Common myeloid progenitor, CD34-positive (primary cell): ENCODE results near the gene MYPN.
A peak's percentile ranks its signal among the peaks of the same experiment; 100 is the strongest.

Experiments
- CTCF ChIA-PET: fragments of 350-600 bp; sonication (Branson Sonifier 250); formaldehyde crosslinking; loops from one replicate; lab custom pipeline; 2021; ENCODE audit warnings: antibody characterized with exemption; lab: Charles Lee
- POLR2A ChIA-PET: fragments of 350-600 bp; sonication (Branson Sonifier 250); formaldehyde crosslinking; loops from one replicate; lab custom pipeline; 2021; ENCODE audit warnings: antibody characterized with exemption; lab: Charles Lee
- DNase-seq, 3 donors: peaks; one replicate each; pipeline versions ENCODE4 v3.0.0 to v3.0.0-alpha.2; 2013
- H3K27ac ChIP-seq, 2 experiments: 1 replicate in 1 of 2; 2 replicates in 1 of 2; pipeline ENCODE4 v1.7.0; 2013; ENCODE audit warnings: inconsistent platforms in 2 of 2, low read length in 2 of 2, mild to moderate bottlenecking in 2 of 2, low read depth in 1 of 2, moderate library complexity in 1 of 2; ENCODE audit not compliant: severe bottlenecking in 2 of 2, insufficient read depth in 1 of 2, poor library complexity in 1 of 2
- H3K27me3 ChIP-seq, 5 experiments: replicated peaks in 2 of 5; 1 replicate in 3 of 5; 2 replicates in 2 of 5; pipeline versions ENCODE4 v1.6.1 to v1.7.0; 2013; ENCODE audit warnings: low read length in 4 of 5, mild to moderate bottlenecking in 2 of 5, moderate library complexity in 2 of 5, inconsistent platforms in 1 of 5; ENCODE audit not compliant: insufficient read depth in 5 of 5, control insufficient read depth in 4 of 5
- H3K36me3 ChIP-seq, 4 experiments: 1 replicate in 2 of 4; 2 replicates in 2 of 4; pipeline versions ENCODE4 v1.6.1 to v1.7.0; 2013; ENCODE audit warnings: low read length in 3 of 4, control low read depth in 1 of 4, mild to moderate bottlenecking in 1 of 4; ENCODE audit not compliant: control insufficient read depth in 4 of 4, insufficient read depth in 4 of 4
- H3K4me1 ChIP-seq, 4 experiments: 1 replicate in 3 of 4; 2 replicates in 1 of 4; pipeline versions ENCODE4 v1.6.1 to v1.7.1; 2013; ENCODE audit warnings: low read length in 3 of 4, mild to moderate bottlenecking in 3 of 4, control low read depth in 1 of 4, inconsistent platforms in 1 of 4, moderate library complexity in 1 of 4; ENCODE audit not compliant: control insufficient read depth in 4 of 4, insufficient read depth in 4 of 4; ENCODE audit errors: control extremely low read depth in 1 of 4
- H3K4me3 ChIP-seq, 7 experiments: 1 replicate in 4 of 7; 2 replicates in 3 of 7; pipeline versions ENCODE4 v1.5.1 to v1.7.0; 2013; ENCODE audit warnings: mild to moderate bottlenecking in 7 of 7, low read length in 6 of 7, moderate library complexity in 6 of 7, inconsistent platforms in 2 of 7, low read depth in 2 of 7, control low read depth in 1 of 7; ENCODE audit not compliant: insufficient read depth in 4 of 7, control insufficient read depth in 1 of 7; ENCODE audit errors: extremely low read depth in 1 of 7
- H3K9me3 ChIP-seq, 5 experiments: 1 replicate in 4 of 5; 2 replicates in 1 of 5; pipeline versions ENCODE4 v1.6.1 to v1.7.1; 2013; ENCODE audit warnings: low read length in 4 of 5, mild to moderate bottlenecking in 2 of 5, inconsistent platforms in 1 of 5, low read depth in 1 of 5, moderate library complexity in 1 of 5; ENCODE audit not compliant: control insufficient read depth in 4 of 5, insufficient read depth in 2 of 5; ENCODE audit errors: control extremely low read depth in 1 of 5
- WGBS: methylation state at CpG from one replicate; pipeline ENCODE4 v1.1.5; 2013; ENCODE audit not compliant: insufficient coverage; 5-methylcytosine and 5-hydroxymethylcytosine counted together

Gene MYPN

DNA sequence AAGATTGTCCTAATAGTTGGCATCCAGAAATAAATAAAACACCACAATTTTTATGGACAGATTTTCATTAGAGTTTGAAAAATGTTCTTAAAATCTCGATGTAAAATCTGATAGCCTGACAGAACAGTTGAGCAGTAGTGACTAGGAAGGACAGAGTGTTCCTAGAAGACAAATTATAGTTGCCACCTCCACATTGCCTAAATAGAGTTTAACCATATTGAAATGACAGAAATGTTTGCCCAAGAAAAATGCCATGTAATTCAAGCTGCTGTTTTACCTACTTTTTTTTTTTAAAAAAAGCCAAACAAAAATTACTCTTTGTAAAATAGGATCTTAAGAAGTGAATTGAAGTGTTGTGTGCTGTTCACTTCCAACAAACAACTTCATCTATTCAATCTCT lies 25.3 kb upstream of the MYPN start:
- H3K4me3 ChIP-seq: no peak overlapping the region
- H3K36me3 ChIP-seq: no peaks in the 10 kb centered on the region
- DNase-seq: no peak
- no peak overlapping the region for H3K27ac ChIP-seq
- ChIA-PET CTCF (interaction anchor here (0.6 to 1.7 kb wide), 3 partner anchors 72 to 305 kb away, joined by 3 read pairs; no protein-coding TSS in a partner anchor), POLR2A (no interaction called here)
- peaks cover 0 to 18% (median 3%) of the 10 kb centered on the region in 4 experiments for H3K4me1 ChIP-seq
- no CpG with 5 or more reads among the region's 1 CpG for WGBS
- no peaks in the 10 kb centered on the region for H3K27me3 ChIP-seq
- no peaks in the 10 kb centered on the region for H3K9me3 ChIP-seq

DNA sequence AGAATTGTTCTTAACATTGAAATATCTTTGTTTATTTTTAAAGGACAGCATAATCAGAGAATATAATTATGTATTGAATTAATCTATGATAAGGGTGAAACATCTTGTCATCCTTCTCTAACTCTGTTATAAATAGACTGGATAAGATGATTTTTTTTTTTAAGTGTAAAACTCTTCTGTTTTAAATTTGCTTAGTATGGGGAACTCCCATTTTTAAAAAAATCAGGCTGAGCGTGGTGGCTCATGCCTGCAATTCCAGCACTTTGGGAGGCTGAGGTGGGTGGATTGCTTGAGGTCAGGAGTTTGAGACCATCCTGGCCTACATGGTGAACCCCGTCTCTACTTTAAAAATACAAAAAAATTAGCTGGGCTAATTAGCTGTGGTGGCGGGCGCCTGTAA lies 24.8 kb upstream of the MYPN start:
- no peak for DNase-seq
- WGBS: 90% methylated on average over 4 of the region's 4 CpGs
- peaks cover 0 to 19% (median 3%) of the 10 kb centered on the region in 4 experiments for H3K4me1 ChIP-seq
- H3K27me3 ChIP-seq: no peaks in the 10 kb centered on the region
- no peak overlapping the region for H3K4me3 ChIP-seq
- ChIA-PET CTCF (interaction anchor here (0.8 to 1.0 kb wide), 2 partner anchors 70 to 216 kb away, joined by 3 to 4 read pairs; no protein-coding TSS in a partner anchor), POLR2A (no interaction called here)
- H3K36me3 ChIP-seq: no peaks in the 10 kb centered on the region
- no peak overlapping the region for H3K27ac ChIP-seq
- no peaks in the 10 kb centered on the region for H3K9me3 ChIP-seq

DNA sequence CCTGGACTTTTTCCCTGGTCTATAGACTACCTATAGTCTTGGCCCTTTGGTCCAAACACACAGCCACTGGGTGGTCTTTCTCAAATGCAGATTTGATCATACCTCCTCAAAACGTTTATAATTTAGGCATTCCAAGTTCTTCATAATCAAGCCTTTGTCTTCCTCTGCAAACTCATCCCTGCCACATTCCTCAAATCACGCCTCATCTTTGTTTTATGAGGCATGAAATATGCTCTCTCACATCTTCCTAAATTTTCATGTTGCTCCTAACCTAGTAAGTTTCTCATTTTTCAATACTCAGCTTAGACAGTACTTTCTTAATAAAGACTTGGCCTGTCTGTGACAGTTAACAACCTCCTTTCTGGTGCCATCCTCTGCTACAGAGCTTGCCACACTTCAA lies 23.3 kb upstream of the MYPN start:
- CTCF ChIA-PET: interaction anchor here (0.6 to 1.4 kb wide), 2 partner anchors 15 to 616 kb away, joined by 3 read pairs; no protein-coding TSS in a partner anchor
- POLR2A ChIA-PET: no interaction called here
- 100% methylated on average over 2 of the region's 2 CpGs for WGBS
- Histone ChIP-seq H3K9me3 (no peaks in the 10 kb centered on the region), H3K36me3 (no peaks in the 10 kb centered on the region), H3K4me3 (no peak overlapping the region), H3K27ac (no peak overlapping the region), H3K4me1 (peaks cover 0 to 19% (median 3%) of the 10 kb centered on the region in 4 experiments), H3K27me3 (no peaks in the 10 kb centered on the region)
- no peak for DNase-seq

DNA sequence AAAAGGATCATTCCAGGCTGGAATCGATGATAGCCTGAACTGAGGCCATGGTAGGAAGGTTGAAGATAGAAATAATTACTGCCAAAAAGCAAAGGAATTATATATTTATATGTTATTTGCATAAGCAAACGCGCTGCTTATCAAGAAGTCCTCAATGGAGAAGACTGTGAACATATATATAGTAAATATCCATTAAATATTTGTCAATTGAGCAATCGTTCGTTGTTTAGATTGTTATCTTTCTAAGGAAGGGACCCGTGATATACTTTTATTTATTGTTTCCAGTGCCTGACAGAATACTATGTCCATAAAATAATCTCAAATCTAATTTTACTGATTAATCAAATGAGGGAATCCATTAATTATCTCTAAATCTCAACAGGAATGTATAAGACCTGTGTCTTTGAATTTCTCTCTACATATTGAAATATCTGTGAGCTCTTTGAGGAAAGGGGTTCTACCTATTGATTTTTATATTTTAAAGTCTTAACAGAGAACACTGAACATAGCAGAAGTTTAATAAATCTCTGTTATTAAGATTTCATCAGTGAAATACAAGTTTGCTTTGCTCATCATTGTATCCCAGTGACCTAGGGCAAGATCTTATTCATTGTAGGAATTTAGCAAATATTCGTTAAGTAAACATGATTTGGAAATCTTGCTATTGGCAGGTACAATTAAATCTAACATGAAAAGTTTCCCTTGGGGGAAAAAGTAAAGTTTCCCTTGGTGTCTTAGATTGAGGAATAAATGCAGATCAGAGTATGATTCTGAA lies 22.2 kb upstream of the MYPN start:
- DNase-seq: no peak
- H3K27me3 ChIP-seq: no peaks in the 10 kb centered on the region
- no peaks in the 10 kb centered on the region for H3K36me3 ChIP-seq
- no peak overlapping the region for H3K4me3 ChIP-seq
- no CpG with 5 or more reads among the region's 7 CpGs for WGBS
- POLR2A ChIA-PET: no interaction called here
- H3K4me1 ChIP-seq: peaks cover 0 to 19% (median 3%) of the 10 kb centered on the region in 4 experiments
- H3K9me3 ChIP-seq: no peaks in the 10 kb centered on the region
- H3K27ac ChIP-seq: no peak overlapping the region
- CTCF ChIA-PET: interaction anchor here (1.4 kb wide), 1 partner anchor 13 kb away, joined by 3 read pairs; no protein-coding TSS in a partner anchor

DNA sequence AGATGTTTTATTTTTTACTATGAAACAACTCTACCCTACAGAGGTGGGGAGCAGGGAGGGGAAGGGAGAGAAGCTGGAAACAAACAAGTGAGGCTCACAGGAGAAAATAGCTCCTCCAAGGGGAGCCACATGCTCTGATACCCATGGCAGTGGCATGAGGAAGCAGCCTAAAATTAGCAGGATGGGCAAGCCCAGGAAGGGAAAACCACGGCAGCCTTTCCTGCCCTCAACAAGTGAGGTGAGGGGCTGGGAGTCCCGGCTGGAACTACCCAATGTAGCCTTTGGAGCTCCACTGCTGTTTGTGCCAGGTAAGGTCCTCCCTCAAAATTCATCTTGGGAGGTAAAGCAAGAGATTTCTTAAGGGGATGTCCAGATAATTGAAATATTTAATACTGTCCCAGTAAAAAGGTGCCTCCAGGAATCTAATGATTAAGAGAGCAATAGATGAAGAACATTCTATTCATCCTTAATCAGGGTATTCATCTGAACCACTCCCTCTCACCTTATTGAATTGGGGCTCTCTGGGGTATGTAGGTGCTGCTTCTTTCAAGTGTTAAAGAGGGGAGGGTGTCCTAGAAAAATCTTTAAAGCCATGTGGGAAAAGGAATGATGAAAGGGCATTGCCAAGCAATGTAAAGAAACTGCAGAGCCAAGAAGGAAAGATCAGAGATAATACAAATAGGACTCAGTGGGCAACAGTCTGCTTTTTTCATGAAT lies 21.4 kb upstream of the MYPN start:
- POLR2A ChIA-PET: no interaction called here

DNA sequence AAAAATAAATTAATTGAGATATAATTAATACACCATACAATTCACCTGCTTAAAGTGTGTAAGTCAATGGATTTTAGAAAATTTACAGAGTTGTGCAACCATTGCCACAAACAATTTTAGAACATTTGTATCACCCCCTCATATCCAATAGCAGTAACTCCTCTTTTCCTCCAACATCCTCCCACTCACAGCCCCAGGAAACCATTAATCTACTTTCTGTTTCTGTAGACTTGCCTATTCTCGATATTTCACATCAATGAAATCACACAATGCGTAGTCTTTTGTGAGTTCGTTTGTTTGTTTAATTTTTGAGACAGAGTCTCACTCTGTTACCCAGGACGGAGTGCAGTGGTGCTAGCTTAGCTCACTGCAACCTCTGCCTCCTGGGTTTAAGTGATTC lies 20.5 kb upstream of the MYPN start:
- Histone ChIP-seq H3K4me1 (peaks cover 0 to 19% (median 3%) of the 10 kb centered on the region in 4 experiments), H3K9me3 (no peaks in the 10 kb centered on the region), H3K27ac (no peak overlapping the region), H3K4me3 (no peak overlapping the region), H3K36me3 (no peaks in the 10 kb centered on the region), H3K27me3 (no peaks in the 10 kb centered on the region)
- DNase-seq: peak in 2 of 3 donors; percentile 4 to 22
- 100% methylated on average over 2 of the region's 4 CpGs for WGBS
- ChIA-PET CTCF (interaction anchor here (1.5 kb wide), 1 partner anchor 14 kb away, joined by 5 read pairs; no protein-coding TSS in a partner anchor), POLR2A (no interaction called here)

More for the DNA sequence above, 21.4 kb upstream of the MYPN start:
- H3K9me3 ChIP-seq: no peaks in the 10 kb centered on the region
- CTCF ChIA-PET: interaction anchor here (1.5 kb wide), 1 partner anchor 15 kb away, joined by 5 read pairs; no protein-coding TSS in a partner anchor
- no peak overlapping the region for H3K4me3 ChIP-seq
- WGBS: 10% methylated on average over 2 of the region's 2 CpGs
- no peak for DNase-seq
- no peaks in the 10 kb centered on the region for H3K27me3 ChIP-seq
- H3K27ac ChIP-seq: no peak overlapping the region
- peaks cover 0 to 19% (median 3%) of the 10 kb centered on the region in 4 experiments for H3K4me1 ChIP-seq
- no peaks in the 10 kb centered on the region for H3K36me3 ChIP-seq
